ENCODE results near the gene KCNH3.
A peak's percentile ranks its signal among the peaks of the same experiment; 100 is the strongest.

KCNH3 gene

DNA sequence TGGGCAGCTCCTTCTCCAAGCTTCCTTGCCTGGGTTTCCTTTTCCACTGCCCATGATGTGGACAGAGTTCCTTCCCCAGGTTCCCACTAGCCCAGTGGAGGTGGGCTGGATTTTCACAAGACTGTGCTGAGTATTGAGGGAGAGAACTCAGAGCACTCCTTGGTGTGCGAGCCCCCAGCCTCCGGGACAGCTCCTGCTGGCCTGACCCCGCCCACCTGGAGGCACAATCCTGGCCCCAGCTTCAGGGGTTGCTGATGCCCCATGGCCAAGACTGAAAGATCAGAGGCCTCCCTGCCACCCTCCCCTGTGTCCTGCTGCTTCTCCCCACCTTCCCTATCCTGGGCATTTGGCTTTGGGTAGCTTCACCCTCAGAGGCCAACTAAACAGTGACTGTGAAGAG, 7.7 kb downstream of the KCNH3 start:
- no peak for DNase-seq

DNA sequence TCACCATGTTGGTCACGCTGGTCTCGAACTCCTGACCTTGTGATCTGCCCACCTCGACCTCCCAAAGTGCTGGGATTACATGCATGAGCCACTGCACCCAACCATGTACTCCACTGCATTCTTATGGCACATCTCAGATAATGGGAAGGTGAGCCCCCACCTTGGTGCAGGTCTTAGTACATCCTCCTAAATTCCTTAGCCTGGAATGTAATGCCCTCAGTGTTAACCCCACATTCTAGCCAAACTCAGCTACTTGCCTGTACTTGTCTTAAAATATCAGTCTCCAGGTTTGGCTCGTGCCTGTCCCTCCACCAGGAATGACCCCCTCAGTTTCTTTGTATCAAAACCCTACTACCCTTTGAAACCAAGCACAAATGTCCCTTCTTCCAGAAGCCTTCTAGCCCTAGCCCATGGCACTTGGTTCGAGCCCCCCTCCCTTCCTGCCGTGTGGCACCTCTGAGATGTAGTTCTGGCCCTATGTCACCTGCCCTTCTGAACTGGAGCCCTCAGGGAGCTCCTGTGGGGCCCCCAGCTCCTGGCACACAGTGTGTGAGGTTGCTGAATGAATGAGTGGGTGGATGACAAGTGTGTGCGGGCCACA, 8.4 kb downstream of the KCNH3 start:
- no peak for DNase-seq

DNA sequence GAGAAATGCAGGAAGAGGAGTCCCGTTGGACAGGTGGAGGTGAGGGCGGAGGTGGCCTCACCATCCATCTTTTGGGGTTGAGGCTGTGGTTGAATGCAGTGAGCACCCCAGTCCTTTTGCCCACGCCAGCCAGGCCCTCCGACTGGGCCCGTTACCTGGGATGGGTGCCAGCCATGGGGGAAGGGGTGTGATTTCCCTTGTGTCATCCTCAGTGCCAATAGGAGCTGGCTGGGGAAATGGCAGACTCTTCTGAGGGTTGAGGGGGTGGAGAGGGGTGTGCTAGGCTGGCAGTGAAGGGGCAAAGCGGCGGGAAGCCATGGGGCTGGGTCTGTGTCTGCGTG, 9.6 kb downstream of the KCNH3 start:
- DNase-seq = no peak

DNA sequence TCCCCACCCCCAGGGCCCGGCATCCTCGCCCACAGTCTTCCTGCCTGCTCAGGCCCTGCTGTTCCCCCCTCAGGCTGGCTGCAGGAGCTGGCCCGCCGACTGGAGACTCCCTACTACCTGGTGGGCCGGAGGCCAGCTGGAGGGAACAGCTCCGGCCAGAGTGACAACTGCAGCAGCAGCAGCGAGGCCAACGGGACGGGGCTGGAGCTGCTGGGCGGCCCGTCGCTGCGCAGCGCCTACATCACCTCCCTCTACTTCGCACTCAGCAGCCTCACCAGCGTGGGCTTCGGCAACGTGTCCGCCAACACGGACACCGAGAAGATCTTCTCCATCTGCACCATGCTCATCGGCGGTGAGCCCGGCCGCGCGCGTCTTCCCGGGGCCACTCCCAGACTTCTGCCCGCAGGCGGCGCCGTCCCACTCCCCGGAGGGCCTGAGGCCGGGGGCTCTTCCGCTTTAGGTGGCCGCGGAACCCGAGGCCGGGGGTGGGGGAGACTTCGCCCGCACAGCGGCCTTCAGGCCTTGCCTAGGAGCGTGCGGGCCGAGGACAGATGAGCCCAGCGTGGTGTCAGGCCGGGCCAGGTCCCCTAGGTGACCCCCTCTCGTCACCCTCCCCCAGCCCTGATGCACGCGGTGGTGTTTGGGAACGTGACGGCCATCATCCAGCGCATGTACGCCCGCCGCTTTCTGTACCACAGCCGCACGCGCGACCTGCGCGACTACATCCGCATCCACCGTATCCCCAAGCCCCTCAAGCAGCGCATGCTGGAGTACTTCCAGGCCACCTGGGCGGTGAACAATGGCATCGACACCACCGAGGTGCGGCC, 10.2 kb downstream of the KCNH3 start:
- peak; percentile 82 for DNase-seq

DNA sequence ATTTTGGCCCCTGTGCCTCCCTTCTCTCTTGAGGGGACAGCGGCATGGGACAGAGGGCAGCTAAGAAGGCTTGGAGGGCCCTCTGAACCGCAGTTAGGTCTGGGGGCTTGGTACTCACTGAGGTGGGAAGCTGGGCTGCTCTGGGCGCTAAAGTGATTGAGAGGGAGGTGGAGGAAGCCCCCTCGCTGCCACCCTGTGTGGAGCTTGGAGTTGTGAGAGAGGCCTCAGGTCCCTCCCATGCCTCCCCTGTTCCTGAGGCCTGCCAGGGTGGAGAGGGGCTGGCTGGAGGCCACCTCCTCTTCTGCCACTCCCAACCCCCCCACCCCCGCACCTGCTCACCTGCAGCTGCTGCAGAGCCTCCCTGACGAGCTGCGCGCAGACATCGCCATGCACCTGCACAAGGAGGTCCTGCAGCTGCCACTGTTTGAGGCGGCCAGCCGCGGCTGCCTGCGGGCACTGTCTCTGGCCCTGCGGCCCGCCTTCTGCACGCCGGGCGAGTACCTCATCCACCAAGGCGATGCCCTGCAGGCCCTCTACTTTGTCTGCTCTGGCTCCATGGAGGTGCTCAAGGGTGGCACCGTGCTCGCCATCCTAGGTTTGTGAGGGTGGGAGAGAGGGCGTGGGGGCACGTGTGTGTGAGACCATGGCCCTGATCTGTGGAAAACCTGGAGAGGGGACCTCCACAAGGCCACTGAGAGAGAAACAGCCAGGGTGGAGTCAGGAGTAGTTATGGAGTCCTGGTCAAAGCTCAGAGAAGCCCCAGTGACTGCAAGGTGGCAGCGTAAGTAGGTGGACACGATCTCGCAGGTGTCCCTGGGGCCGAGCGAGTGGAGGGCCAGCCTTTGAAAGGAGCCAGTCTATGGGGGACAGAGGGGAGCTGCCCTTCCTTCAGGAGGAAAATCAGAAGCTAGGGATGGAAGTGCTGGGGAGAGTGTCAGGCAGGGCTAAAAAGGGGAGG, 11.2 kb downstream of the KCNH3 start:
- peak; percentile 95 for DNase-seq

DNA sequence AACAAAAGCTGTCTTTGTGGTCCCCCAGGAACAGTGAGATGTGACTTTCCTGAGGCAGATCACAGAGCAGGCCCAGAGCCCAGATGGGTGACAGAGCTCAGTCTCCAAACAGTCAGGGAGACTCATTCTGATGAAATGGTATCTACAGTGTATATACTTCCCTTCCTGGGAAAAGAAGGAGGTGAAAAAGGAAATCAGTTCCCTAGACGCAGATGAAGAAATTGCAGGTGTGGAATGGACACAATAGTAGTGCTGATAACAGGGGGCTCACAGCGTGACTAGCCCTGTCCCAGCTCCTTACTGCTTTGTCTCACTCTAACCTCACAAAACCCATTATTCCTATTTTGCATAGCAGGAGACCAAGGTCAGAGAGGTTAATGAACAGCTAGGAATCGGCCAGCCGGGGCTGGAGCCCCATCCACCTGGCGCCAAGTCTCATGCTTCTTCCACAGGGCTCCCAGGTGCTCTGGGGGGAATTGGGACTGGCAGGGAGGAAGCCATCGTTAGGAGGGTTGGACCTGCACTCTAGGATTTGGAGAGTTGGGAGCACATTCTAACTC, 11.9 kb downstream of the KCNH3 start:
- DNase-seq = peak; percentile 51

DNA sequence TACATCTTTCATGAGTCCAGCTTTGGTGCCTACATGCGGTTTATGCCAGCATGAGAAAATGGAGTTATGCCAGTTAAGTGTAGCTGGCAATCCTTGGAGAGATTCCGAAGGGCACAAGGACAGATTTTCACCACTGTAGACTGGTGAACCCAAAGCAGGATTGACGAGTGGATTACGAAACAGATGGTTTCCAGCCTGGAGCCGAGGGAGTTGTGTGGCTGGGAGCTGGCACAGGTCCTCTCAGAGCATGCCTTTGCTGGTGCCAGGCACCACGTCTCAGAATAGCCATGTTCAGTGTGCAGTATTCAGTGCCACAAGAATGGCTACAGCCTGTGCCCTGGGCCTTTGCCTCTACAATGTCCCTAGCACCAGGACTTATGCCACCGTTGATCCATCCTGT, 13.2 kb downstream of the KCNH3 start:
- DNase-seq = no peak

DNA sequence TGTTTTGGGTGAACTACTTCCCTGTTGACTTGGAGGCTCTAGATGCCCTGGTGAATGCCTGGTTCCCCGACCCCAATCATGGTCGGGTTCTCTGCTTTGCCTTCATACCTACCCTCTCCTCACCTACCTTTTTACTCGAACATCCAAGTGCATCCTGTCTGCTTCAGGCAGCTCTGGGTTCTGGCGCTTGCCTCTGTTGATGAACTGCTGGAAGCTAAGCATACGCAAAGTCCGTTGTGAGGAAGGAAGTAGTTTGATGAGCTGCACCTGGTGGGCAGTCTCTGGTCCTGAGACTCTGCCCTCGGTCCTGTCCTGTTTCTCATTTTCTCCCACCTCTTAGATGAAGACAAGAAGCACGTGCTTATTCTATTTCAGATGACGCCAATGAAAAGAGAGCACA, 13.6 kb downstream of the KCNH3 start:
- DNase-seq = no peak

DNA sequence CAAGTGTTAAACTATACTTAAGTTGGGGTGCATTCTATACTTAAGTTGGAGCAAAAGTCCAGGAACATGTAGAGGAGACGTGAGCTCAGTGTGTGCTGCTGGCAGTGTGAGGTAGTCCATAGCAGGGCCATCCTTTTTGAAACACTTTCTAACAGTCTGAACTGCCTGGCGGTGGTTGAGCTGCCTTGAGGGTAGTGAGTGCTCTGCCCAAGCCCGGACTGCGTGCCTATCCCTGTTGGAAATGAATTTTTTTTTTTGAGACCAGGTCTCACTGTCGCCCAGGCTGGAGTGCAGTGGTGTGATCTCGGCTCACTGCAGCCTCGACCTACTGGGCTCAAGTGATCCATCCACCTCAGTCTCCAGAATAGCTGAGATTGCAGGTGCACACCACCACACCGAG, 14.1 kb downstream of the KCNH3 start:
- no peak for DNase-seq

DNA sequence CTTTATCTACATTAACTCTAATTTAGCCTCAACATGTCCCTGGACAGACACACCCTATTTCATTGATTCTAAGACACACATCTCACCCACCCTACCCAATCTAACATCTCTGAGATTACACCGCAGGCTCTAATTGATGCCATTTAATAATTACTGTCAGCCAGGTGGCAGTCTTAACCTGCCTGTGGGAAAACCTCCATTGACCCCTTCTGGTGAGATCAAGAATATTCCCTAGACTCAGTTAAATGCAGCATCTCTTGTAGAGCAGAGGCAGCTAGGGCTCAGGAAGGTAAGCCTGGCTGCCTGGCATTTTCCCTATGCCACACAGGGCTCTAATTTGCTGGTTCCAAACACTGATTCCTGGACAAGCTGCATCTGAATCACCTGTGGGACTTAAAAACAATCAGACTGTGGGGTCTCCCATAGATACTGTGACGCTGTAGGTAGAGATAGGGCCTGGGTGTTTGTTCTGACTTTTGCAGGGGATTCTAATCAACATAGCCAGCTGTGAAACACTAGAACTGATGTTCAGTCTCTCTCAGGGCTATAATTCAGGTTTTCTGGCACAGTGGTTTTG, 14.8 kb downstream of the KCNH3 start:
- peak; percentile 78 for DNase-seq

DNA sequence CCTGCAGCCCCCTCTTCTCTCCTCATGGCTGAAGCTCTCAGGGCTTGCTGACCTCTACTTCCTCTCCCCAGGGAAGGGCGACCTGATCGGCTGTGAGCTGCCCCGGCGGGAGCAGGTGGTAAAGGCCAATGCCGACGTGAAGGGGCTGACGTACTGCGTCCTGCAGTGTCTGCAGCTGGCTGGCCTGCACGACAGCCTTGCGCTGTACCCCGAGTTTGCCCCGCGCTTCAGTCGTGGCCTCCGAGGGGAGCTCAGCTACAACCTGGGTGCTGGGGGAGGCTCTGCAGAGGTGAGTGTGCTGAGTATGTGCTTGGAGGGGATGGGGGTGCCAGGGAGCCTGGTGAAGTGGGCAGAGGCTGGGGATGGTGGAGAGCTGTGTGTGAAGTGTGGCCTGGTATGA, 15.4 kb downstream of the KCNH3 start:
- no peak for DNase-seq

DNA sequence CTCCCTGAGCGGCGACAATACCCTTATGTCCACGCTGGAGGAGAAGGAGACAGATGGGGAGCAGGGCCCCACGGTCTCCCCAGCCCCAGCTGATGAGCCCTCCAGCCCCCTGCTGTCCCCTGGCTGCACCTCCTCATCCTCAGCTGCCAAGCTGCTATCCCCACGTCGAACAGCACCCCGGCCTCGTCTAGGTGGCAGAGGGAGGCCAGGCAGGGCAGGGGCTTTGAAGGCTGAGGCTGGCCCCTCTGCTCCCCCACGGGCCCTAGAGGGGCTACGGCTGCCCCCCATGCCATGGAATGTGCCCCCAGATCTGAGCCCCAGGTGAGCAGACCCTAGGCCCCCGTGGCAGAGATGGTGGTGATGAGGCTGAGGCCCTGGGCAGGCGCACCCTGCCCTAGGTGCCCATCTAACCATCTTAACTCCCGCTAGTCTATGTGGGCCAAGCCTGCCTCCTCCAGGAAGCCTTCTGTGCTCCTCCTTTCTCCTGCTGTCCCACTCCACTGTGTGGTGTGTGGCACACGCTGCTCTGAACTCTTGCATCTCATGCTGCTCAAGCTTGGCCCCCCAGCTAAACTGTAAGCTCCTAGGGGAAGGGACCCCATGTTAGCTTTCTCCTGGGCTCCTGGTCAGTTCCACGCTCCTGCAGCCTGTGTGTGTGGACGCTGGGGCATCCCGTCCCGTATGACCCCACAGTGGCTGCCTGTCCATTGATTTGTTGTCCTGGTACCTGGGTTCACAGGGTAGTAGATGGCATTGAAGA, 17.0 kb downstream of the KCNH3 start:
- DNase-seq = no peak

DNA sequence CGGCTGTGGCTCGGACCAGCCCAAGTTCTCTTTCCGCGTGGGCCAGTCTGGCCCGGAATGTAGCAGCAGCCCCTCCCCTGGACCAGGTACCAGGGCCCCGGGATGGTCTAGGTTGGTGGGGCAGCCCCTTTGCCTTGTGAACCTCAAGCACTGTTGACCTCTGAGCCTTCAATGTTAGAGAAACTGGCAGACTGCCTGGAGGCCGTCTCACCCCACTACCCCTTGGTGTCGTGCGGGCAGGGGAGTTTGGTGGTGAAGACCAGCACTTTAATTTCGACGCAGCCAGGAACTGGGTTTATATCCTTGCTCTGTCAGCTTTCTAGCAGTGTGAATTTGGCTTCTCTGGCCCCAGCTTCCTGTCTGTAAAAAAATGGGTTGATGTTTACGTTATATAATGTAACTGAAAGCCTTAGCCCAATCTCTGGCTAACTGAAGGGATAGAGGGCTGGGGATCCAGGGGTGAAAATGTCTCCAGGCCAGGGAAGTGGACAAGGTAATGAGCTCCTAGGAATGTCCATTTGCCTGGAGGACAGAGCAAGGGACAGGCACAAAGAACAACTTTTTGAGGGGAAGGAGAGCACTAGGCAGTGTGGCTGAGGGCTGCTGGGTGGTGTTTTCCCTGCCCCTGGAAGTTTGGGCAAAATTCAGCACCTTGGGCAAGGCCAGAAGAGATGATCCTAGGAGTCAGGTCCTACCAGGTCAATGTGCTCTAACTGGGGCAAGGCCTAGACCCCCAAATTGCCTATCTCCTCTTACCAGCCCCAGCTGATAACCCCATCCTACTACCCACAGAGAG, 17.8 kb downstream of the KCNH3 start:
- DNase-seq = no peak

DNA sequence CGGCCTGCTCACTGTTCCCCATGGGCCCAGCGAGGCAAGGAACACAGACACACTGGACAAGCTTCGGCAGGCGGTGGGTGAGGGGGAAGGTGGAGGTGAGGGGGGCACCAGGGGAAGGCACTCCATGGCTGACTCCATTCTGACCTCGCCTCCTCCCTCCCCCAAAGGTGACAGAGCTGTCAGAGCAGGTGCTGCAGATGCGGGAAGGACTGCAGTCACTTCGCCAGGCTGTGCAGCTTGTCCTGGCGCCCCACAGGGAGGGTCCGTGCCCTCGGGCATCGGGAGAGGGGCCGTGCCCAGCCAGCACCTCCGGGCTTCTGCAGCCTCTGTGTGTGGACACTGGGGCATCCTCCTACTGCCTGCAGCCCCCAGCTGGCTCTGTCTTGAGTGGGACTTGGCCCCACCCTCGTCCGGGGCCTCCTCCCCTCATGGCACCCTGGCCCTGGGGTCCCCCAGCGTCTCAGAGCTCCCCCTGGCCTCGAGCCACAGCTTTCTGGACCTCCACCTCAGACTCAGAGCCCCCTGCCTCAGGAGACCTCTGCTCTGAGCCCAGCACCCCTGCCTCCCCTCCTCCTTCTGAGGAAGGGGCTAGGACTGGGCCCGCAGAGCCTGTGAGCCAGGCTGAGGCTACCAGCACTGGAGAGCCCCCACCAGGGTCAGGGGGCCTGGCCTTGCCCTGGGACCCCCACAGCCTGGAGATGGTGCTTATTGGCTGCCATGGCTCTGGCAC, 18.5 kb downstream of the KCNH3 start:
- DNase-seq = no peak

DNA sequence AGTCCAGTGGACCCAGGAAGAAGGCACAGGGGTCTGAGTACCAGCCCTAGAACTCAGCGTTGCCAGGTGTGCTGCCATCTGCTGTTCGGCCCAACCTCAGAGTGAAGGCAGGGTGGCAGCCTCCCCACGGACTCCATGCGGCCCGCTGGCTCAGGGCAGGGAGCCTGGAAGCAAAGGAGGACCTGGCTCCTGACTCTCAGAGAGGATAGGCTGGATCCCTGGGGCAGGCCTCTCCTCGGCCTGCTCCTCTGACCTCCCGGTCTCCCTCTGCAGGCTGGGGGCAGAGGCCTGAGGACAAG, 19.0 kb downstream of the KCNH3 start:
- DNase-seq = peak; percentile 51

DNA sequence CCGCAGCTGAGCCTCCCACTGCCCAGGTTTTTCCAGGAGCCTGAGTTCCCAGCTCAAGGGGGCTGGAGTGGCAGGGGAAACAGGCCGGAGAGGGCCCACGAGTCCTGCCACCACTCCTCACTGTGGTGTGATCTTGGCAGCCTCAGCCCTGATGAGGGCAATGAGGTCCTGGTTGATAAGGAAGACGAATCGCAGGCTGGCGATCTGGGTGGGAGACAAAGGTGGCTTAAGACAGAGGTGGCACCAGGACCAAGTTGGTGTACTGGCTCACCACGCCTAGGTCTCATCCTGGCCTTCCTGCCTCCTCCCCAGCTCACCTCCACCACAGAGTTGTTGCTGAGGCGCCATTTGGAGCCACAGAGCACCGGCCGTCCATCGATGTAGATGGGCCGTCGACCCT, 19.7 kb downstream of the KCNH3 start:
- DNase-seq = no peak

DNA sequence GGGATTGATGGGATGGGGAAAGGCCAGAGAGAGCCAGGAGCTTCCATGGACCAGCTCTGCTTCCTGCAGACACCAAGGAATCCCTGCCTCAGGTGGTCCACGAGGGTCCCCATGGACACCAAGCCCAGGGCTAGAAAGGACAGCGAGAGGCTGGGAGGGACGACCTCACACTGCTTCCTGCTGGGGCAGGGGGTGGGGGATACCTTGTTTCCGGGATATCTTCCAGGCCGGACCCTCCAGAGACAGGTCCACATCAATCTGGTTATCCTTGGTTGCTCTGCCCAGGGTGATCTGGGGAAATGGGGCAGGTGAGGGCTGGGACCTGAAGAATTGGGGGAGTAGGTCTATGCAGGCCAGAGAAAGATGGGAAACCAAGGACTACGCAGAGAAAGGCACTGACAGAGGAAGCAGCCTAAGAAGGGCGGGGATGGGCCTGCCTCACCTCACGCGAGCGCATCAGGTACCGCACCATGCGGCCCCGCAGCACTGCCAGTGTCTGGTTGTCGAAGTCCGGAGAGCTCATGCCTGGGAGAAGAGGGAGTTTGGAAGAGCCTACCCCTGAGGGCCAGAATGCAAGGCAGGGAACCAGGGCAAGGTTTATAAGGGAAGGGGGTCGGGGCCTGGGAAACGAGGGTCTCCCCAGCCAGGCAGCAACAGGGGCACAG, 20.3 kb downstream of the KCNH3 start:
- no peak for DNase-seq

DNA sequence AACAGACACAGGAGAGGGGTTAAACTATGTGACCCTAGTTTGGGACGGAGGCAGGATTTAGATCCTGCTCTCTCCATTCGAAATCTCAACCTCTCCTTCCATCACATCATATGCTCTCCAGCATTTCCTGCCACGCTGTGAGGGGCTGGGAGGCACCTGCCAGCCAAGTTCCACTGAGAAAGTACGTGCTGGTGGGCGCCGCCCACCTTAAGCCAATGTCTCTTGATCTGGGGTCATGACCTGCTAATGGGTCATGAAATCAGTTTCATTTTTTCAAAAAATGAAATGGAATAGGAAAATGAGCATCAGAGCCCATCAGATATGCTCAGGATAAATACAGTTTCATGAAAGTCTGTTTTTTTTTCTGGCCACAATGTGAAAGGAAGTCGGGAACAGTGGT, 21.9 kb downstream of the KCNH3 start:
- no peak for DNase-seq

DNA sequence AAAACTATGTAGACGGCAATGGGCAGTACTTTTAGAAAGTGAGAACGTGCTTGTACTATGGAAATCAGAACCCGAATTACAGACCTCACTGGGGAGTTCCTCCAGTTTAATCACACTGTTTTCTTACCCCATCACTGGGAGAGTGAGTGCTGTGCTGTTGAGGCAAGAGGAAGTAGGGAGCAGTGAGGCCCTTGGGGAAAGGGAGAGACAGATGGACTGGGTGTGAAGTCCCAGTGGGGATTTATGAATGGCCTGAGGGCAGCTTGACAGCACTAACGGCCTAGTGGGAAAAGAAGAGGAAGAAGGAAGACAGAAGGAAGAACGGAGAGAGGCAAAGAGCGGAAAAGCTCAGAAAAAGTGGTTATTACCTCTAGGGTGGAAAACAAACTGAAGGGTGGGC, 23.4 kb downstream of the KCNH3 start:
- no peak for DNase-seq

DNA sequence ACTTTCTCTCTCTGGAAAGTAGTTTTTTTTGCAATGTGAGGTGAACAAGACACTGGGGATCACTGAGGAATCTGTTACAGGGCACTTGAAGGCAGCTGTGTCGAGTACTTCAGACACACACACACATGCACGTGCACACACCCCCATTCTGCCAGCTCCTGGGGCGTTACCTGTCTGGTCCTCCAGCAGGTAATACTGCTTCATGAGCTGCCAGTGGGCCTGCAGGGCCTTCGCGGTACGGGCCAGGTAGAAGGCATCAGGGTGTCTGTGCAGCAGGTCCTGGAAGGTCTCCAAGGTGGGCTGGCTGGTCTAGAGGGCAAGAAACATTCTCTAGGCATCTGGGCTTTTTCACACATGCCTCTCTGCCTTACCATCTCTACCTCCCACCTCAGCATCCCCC, 24.0 kb downstream of the KCNH3 start:
- DNase-seq = no peak
